ENCODE data around the gene EPHA8.

EPHA8 gene

DNA sequence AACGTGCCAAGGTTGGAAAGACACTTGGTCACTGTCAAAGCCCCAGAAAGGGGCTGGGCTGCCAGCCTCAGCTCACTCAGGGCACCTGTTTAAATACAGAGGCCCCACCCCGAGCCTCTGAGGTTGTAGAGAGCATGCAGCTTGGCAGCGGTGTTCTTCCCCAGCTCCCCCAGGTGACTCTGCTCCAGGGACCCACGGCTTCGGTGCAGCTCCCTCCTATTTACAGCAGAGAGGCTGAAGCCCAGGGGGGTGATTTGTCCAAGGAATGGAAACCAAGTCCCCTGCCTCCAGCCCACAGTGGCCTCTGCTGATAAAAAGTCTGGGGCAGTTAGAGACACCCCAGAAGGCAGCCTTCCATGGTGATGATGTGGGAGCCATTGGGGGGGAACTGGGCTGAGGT lies 64.0 kb downstream of the EPHA8 start:
- no peak overlapping the region for H3K4me2 ChIP-seq (ENCODE audit: low read depth, low read length)
- no peak overlapping the region for H3K27ac ChIP-seq (ENCODE audit: low read length)
- H3K9me2 ChIP-seq (replicated peaks; ENCODE audit: insufficient read depth, low read length) = no peaks in the 10 kb centered on the region
- H3K27me3 ChIP-seq (replicated peaks; ENCODE audit: insufficient read depth, low read length) = peaks cover 96% of the 10 kb centered on the region
- TF ChIP-seq EZH2 (optimal IDR thresholded peaks at IDR 0.05; ENCODE audit: low read depth, low read length) (no peak), EZH2phosphoT487 (IDR thresholded peaks at IDR 0.05; ENCODE audit: low read length) (no peak)
- TF ChIP-seq, protein P1, sequence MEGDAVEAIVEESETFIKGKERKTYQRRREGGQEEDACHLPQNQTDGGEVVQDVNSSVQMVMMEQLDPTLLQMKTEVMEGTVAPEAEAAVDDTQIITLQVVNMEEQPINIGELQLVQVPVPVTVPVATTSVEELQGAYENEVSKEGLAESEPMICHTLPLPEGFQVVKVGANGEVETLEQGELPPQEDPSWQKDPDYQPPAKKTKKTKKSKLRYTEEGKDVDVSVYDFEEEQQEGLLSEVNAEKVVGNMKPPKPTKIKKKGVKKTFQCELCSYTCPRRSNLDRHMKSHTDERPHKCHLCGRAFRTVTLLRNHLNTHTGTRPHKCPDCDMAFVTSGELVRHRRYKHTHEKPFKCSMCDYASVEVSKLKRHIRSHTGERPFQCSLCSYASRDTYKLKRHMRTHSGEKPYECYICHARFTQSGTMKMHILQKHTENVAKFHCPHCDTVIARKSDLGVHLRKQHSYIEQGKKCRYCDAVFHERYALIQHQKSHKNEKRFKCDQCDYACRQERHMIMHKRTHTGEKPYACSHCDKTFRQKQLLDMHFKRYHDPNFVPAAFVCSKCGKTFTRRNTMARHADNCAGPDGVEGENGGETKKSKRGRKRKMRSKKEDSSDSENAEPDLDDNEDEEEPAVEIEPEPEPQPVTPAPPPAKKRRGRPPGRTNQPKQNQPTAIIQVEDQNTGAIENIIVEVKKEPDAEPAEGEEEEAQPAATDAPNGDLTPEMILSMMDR (IDR thresholded peaks at IDR 0.05; ENCODE audit: low read length) = no peak
- no peaks in the 10 kb centered on the region for H3F3A ChIP-seq (ENCODE audit: insufficient read depth, low read length)
- no peak overlapping the region for H3K9ac ChIP-seq (ENCODE audit: low read length)
- H3K9me3 ChIP-seq (replicated peaks; ENCODE audit: insufficient read depth, low read length) = no peaks in the 10 kb centered on the region
- no peaks in the 10 kb centered on the region for H3K36me3 ChIP-seq (replicated peaks; ENCODE audit: insufficient read depth, low read length)
- H3K79me2 ChIP-seq (ENCODE audit: low read length) = no peaks in the 10 kb centered on the region
- H4K20me1 ChIP-seq (ENCODE audit: insufficient read depth, low read length) = no peaks in the 10 kb centered on the region
- DNase-seq = no peak
- H3K4me3 ChIP-seq (ENCODE audit: low read length) = no peak overlapping the region
- no peaks in the 10 kb centered on the region for H3K4me1 ChIP-seq (ENCODE audit: low read length)
- H2AFZ ChIP-seq (ENCODE audit: low read length) = no peak overlapping the region

DNA sequence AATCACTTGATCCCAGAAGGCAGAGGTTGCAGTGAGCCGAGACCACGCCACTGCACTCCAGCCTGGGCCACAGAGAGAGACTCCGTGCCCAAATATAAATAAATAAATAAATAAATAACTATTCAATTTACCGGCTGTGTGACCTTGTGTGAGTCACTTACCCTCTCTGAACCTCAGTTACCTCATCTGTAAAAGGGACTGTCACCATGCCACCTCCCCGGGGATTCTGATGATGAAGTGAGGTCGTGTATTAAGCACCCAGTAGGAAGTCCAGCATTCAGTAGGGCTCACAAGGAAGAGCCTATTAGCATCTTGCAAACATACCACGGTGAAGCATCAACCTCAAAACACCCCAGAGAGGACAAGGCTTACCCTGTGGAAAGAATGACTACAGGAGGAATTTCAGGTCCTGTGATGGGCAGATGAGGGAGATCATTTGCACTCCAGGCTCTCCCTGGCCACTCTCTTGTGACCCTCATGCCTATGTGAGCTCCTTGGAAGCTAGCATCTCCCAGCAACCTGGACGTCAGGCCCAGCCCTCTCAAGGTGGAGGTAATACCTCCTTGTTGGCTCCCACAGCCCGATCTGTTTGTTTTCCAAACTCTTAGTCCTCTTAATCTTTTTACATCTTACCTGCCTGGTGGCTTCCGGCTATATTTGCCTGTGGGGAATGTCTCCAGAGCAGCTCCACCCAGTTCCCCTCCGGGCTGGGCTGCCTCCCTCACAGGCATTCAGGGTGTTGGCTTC lies 65.6 kb downstream of the EPHA8 start:
- TF ChIP-seq EZH2phosphoT487 (IDR thresholded peaks at IDR 0.05; ENCODE audit: low read length) (no peak), EZH2 (optimal IDR thresholded peaks at IDR 0.05; ENCODE audit: low read depth, low read length) (no peak)
- TF ChIP-seq, protein P1 (IDR thresholded peaks at IDR 0.05; ENCODE audit: low read length) = no peak
- no peak overlapping the region for H3K27ac ChIP-seq (ENCODE audit: low read length)
- DNase-seq = no peak

DNA sequence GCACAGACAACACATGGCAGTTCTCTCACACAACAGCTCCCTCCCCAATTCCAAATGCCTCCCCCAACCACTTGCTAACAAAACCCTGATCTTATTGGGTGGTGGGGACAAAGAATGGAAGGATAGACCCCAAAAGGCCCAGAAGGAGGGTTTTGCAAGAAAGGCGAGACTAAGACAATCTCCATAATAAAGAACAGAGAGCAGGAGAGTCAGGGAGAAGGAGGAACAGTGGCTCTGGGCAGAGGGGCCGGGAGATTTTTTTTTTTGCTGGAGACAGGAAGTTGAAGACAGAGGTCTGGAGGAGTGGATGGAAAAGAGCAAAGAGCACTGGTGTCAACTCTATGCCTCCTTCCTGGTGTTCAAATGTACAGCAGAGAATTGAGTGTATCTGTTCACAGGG lies 66.6 kb downstream of the EPHA8 start:
- Histone ChIP-seq H3K27me3 (replicated peaks; ENCODE audit: insufficient read depth, low read length) (peaks cover 94% of the 10 kb centered on the region), H3K4me1 (ENCODE audit: low read length) (no peaks in the 10 kb centered on the region), H4K20me1 (ENCODE audit: insufficient read depth, low read length) (no peaks in the 10 kb centered on the region), H3K27ac (ENCODE audit: low read length) (no peak overlapping the region), H3K9ac (ENCODE audit: low read length) (no peak overlapping the region), H3K9me3 (replicated peaks; ENCODE audit: insufficient read depth, low read length) (no peaks in the 10 kb centered on the region), H3K36me3 (replicated peaks; ENCODE audit: insufficient read depth, low read length) (no peaks in the 10 kb centered on the region), H3K79me2 (ENCODE audit: low read length) (no peaks in the 10 kb centered on the region), H3K4me2 (ENCODE audit: low read depth, low read length) (no peak overlapping the region), H3K9me2 (replicated peaks; ENCODE audit: insufficient read depth, low read length) (no peaks in the 10 kb centered on the region), H3F3A (ENCODE audit: insufficient read depth, low read length) (no peaks in the 10 kb centered on the region), H3K4me3 (ENCODE audit: low read length) (no peak overlapping the region), H2AFZ (ENCODE audit: low read length) (no peak overlapping the region)
- TF ChIP-seq, protein P1 (IDR thresholded peaks at IDR 0.05; ENCODE audit: low read length) = no peak
- no peak for TF ChIP-seq EZH2 (optimal IDR thresholded peaks at IDR 0.05; ENCODE audit: low read depth, low read length)
- TF ChIP-seq EZH2phosphoT487 (IDR thresholded peaks at IDR 0.05; ENCODE audit: low read length) = no peak
- no peak for DNase-seq

More for the DNA sequence above, 65.6 kb downstream of the EPHA8 start:
- H3K27me3 ChIP-seq (replicated peaks; ENCODE audit: insufficient read depth, low read length) = peaks cover 94% of the 10 kb centered on the region
- H4K20me1 ChIP-seq (ENCODE audit: insufficient read depth, low read length) = no peaks in the 10 kb centered on the region
- H3K9ac ChIP-seq (ENCODE audit: low read length) = no peak overlapping the region
- H3K4me2 ChIP-seq (ENCODE audit: low read depth, low read length) = no peak overlapping the region
- H3K4me1 ChIP-seq (ENCODE audit: low read length) = no peaks in the 10 kb centered on the region
- no peaks in the 10 kb centered on the region for H3K36me3 ChIP-seq (replicated peaks; ENCODE audit: insufficient read depth, low read length)
- H2AFZ ChIP-seq (ENCODE audit: low read length) = no peak overlapping the region
- H3F3A ChIP-seq (ENCODE audit: insufficient read depth, low read length) = no peaks in the 10 kb centered on the region
- H3K4me3 ChIP-seq (ENCODE audit: low read length) = no peak overlapping the region
- no peaks in the 10 kb centered on the region for H3K9me3 ChIP-seq (replicated peaks; ENCODE audit: insufficient read depth, low read length)
- no peaks in the 10 kb centered on the region for H3K9me2 ChIP-seq (replicated peaks; ENCODE audit: insufficient read depth, low read length)
- H3K79me2 ChIP-seq (ENCODE audit: low read length) = no peaks in the 10 kb centered on the region

Data from MM.1S (cell line).